Activated CD8-positive, alpha-beta memory T cell treated with anti-CD3 and anti-CD28 coated beads, Interleukin-2, amount 10 ng/mL, durations not matched to agents 7 days and 5 days (primary cell): ENCODE data around the gene PAX2. TPM values are rescaled to one million over a fixed set of nuclear protein-coding genes. Genes with fewer than 3 reads are reported as not detected.

Experiments used
- ATAC-seq: fragments of 150-1000 bp; cut with Tn5 transposase; one replicate; pipeline ENCODE4 v1.10.0; 2021; ENCODE audit warnings: moderate library complexity
- CTCF ChIA-PET: fragments of 350-600 bp; sonication (Branson Sonifier 250); formaldehyde crosslinking; loops from one replicate; lab custom pipeline; 2021; ENCODE audit warnings: antibody characterized with exemption; lab: Charles Lee
- DNase-seq: peaks from one replicate; pipeline ENCODE4 v3.0.0-alpha.2; 2020
- H3K27ac Mint-ChIP-seq: one replicate; pipeline ENCODE4 v1.8.0; 2021; ENCODE audit warnings: mild to moderate bottlenecking, mixed read lengths
- H3K27me3 Mint-ChIP-seq: one replicate; pipeline ENCODE4 v1.8.0; 2021; ENCODE audit warnings: mixed read lengths
- H3K36me3 Mint-ChIP-seq: one replicate; pipeline ENCODE4 v1.8.0; 2021; ENCODE audit warnings: mild to moderate bottlenecking, mixed read lengths
- H3K4me1 Mint-ChIP-seq: one replicate; pipeline ENCODE4 v1.8.0; 2021; ENCODE audit warnings: mixed read lengths
- H3K4me3 Mint-ChIP-seq: one replicate; pipeline ENCODE4 v1.8.0; 2021; ENCODE audit warnings: mild to moderate bottlenecking, moderate library complexity, mixed read lengths
- H3K9me3 Mint-ChIP-seq: one replicate; pipeline ENCODE4 v1.8.0; 2022; ENCODE audit warnings: low read depth, mixed read lengths
- total RNA-seq, 2 experiments: library from RNA; stranded (reverse); gene quantifications; one replicate each; pipeline ENCODE4 v1.2.3, GENCODE V29; 2021

PAX2 gene
- total RNA-seq, 2 experiments from 2014 or later, result not detected

GRCh38 chr10:100763043-100763747 lies 17.8 kb downstream of the PAX2 start:
- Mint-ChIP-seq H3K9me3 (no peaks in the 10 kb centered on the region), H3K27ac (no peak overlapping the region), H3K27me3 (peaks cover 73% of the 10 kb centered on the region), H3K4me3 (no peak overlapping the region), H3K36me3 (no peaks in the 10 kb centered on the region), H3K4me1 (no peaks in the 10 kb centered on the region)
- CTCF ChIA-PET, result no interaction called here
- DNase-seq, result no peak
- ATAC-seq, result no peak

GRCh38 chr10:100766693-100767421 lies 21.5 kb downstream of the PAX2 start:
- Mint-ChIP-seq H3K27me3 (peaks cover 55% of the 10 kb centered on the region), H3K4me3 (no peak overlapping the region), H3K27ac (no peak overlapping the region), H3K9me3 (no peaks in the 10 kb centered on the region), H3K4me1 (no peaks in the 10 kb centered on the region), H3K36me3 (no peaks in the 10 kb centered on the region)
- no peak for ATAC-seq
- no peak for DNase-seq
- CTCF ChIA-PET, result no interaction called here

- CTCF ChIA-PET, result no interaction called here
- no peaks in the 10 kb centered on the region for H3K9me3 Mint-ChIP-seq
- no peak overlapping the region for H3K27ac Mint-ChIP-seq
- ATAC-seq (no peak), DNase-seq (no peak)
- H3K4me3 Mint-ChIP-seq, result no peak overlapping the region
- H3K36me3 Mint-ChIP-seq, result no peaks in the 10 kb centered on the region
- no peaks in the 10 kb centered on the region for H3K4me1 Mint-ChIP-seq
- peaks cover 51% of the 10 kb centered on the region for H3K27me3 Mint-ChIP-seq
Measured at GRCh38 chr10:100767422-100767775, 22.0 kb downstream of the PAX2 start.

GRCh38 chr10:100769481-100769880 lies 24.1 kb downstream of the PAX2 start:
- H3K4me3 Mint-ChIP-seq, result no peak overlapping the region
- H3K36me3 Mint-ChIP-seq, result no peaks in the 10 kb centered on the region
- DNase-seq (no peak), ATAC-seq (no peak)
- peaks cover 46% of the 10 kb centered on the region for H3K27me3 Mint-ChIP-seq
- CTCF ChIA-PET, result no interaction called here
- no peak overlapping the region for H3K27ac Mint-ChIP-seq
- H3K4me1 Mint-ChIP-seq, result no peaks in the 10 kb centered on the region
- H3K9me3 Mint-ChIP-seq, result no peaks in the 10 kb centered on the region

GRCh38 chr10:100773646-100774045 lies 28.3 kb downstream of the PAX2 start:
- no peak overlapping the region for H3K27ac Mint-ChIP-seq
- peaks cover 43% of the 10 kb centered on the region for H3K27me3 Mint-ChIP-seq
- no peaks in the 10 kb centered on the region for H3K9me3 Mint-ChIP-seq
- ATAC-seq (no peak), DNase-seq (no peak)
- CTCF ChIA-PET, result interaction anchor here (0.6 kb wide), 1 partner anchor 10 kb away, joined by 3 read pairs; no protein-coding TSS in a partner anchor
- H3K36me3 Mint-ChIP-seq, result no peaks in the 10 kb centered on the region
- no peaks in the 10 kb centered on the region for H3K4me1 Mint-ChIP-seq
- H3K4me3 Mint-ChIP-seq, result no peak overlapping the region

- Mint-ChIP-seq H3K36me3 (no peaks in the 10 kb centered on the region), H3K9me3 (no peaks in the 10 kb centered on the region), H3K4me1 (no peaks in the 10 kb centered on the region), H3K27ac (no peak overlapping the region), H3K27me3 (peaks cover 49% of the 10 kb centered on the region), H3K4me3 (no peak overlapping the region)
- DNase-seq (no peak), ATAC-seq (no peak)
- CTCF ChIA-PET, result interaction anchor here (0.6 kb wide), 1 partner anchor 10 kb away, joined by 3 read pairs; no protein-coding TSS in a partner anchor
Measured at GRCh38 chr10:100774223-100774622, 28.8 kb downstream of the PAX2 start.

- Mint-ChIP-seq H3K9me3 (no peaks in the 10 kb centered on the region), H3K27me3 (peaks cover 51% of the 10 kb centered on the region), H3K4me1 (no peaks in the 10 kb centered on the region), H3K36me3 (no peaks in the 10 kb centered on the region), H3K27ac (no peak overlapping the region), H3K4me3 (no peak overlapping the region)
- DNase-seq (no peak), ATAC-seq (no peak)
- CTCF ChIA-PET, result no interaction called here
Measured at GRCh38 chr10:100774876-100775275, 29.5 kb downstream of the PAX2 start.

- H3K4me3 Mint-ChIP-seq, result no peak overlapping the region
- ATAC-seq (no peak), DNase-seq (no peak)
- no peaks in the 10 kb centered on the region for H3K9me3 Mint-ChIP-seq
- CTCF ChIA-PET, result no interaction called here
- no peaks in the 10 kb centered on the region for H3K36me3 Mint-ChIP-seq
- no peaks in the 10 kb centered on the region for H3K4me1 Mint-ChIP-seq
- no peak overlapping the region for H3K27ac Mint-ChIP-seq
- H3K27me3 Mint-ChIP-seq, result peaks cover 52% of the 10 kb centered on the region
Measured at GRCh38 chr10:100775386-100775785, 30.0 kb downstream of the PAX2 start.

GRCh38 chr10:100775871-100776270 lies 30.5 kb downstream of the PAX2 start:
- ATAC-seq (no peak), DNase-seq (no peak)
- CTCF ChIA-PET, result no interaction called here
- H3K4me1 Mint-ChIP-seq, result no peaks in the 10 kb centered on the region
- H3K9me3 Mint-ChIP-seq, result no peaks in the 10 kb centered on the region
- H3K4me3 Mint-ChIP-seq, result no peak overlapping the region
- H3K27ac Mint-ChIP-seq, result no peak overlapping the region
- peaks cover 52% of the 10 kb centered on the region for H3K27me3 Mint-ChIP-seq
- no peaks in the 10 kb centered on the region for H3K36me3 Mint-ChIP-seq

- Mint-ChIP-seq H3K9me3 (no peaks in the 10 kb centered on the region), H3K4me3 (no peak overlapping the region), H3K36me3 (no peaks in the 10 kb centered on the region), H3K27ac (no peak overlapping the region), H3K4me1 (no peaks in the 10 kb centered on the region), H3K27me3 (peaks cover 46% of the 10 kb centered on the region)
- ATAC-seq, result no peak
- CTCF ChIA-PET, result no interaction called here
- no peak for DNase-seq
Measured at GRCh38 chr10:100776671-100777070, 31.3 kb downstream of the PAX2 start.

- Mint-ChIP-seq H3K4me3 (no peak overlapping the region), H3K4me1 (no peaks in the 10 kb centered on the region), H3K27ac (no peak overlapping the region), H3K9me3 (no peaks in the 10 kb centered on the region), H3K27me3 (peaks cover 42% of the 10 kb centered on the region), H3K36me3 (no peaks in the 10 kb centered on the region)
- DNase-seq (no peak), ATAC-seq (no peak)
- CTCF ChIA-PET, result no interaction called here
Measured at GRCh38 chr10:100779329-100779728, 33.9 kb downstream of the PAX2 start.

- peaks cover 35% of the 10 kb centered on the region for H3K27me3 Mint-ChIP-seq
- no peak overlapping the region for H3K27ac Mint-ChIP-seq
- H3K36me3 Mint-ChIP-seq, result no peaks in the 10 kb centered on the region
- no peaks in the 10 kb centered on the region for H3K9me3 Mint-ChIP-seq
- DNase-seq (no peak), ATAC-seq (no peak)
- H3K4me1 Mint-ChIP-seq, result no peaks in the 10 kb centered on the region
- CTCF ChIA-PET, result no interaction called here
- H3K4me3 Mint-ChIP-seq, result no peak overlapping the region
Measured at GRCh38 chr10:100780324-100780723, 34.9 kb downstream of the PAX2 start.

- CTCF ChIA-PET, result no interaction called here
- H3K4me3 Mint-ChIP-seq, result no peak overlapping the region
- H3K27me3 Mint-ChIP-seq, result peaks cover 31% of the 10 kb centered on the region
- DNase-seq (no peak), ATAC-seq (no peak)
- no peaks in the 10 kb centered on the region for H3K36me3 Mint-ChIP-seq
- no peaks in the 10 kb centered on the region for H3K9me3 Mint-ChIP-seq
- no peak overlapping the region for H3K27ac Mint-ChIP-seq
- no peaks in the 10 kb centered on the region for H3K4me1 Mint-ChIP-seq
Measured at GRCh38 chr10:100781145-100781665, 35.8 kb downstream of the PAX2 start.
